HL-60 (cell line): ENCODE results near the gene LRRC7.

Source experiments
- TF ChIP-seq, protein P1 (sequence below): IDR thresholded peaks from 2 replicates; pipeline ENCODE4 v1.6.1; 2012; ENCODE audit warnings: low read depth; ENCODE audit not compliant: insufficient replicate concordance
- TF ChIP-seq, protein P2 (sequence below): IDR thresholded peaks from one replicate; pipeline ENCODE4 v1.5.1; 2011; ENCODE audit warnings: low read length, control low read depth, inconsistent platforms; ENCODE audit not compliant: insufficient read depth

DNA sequence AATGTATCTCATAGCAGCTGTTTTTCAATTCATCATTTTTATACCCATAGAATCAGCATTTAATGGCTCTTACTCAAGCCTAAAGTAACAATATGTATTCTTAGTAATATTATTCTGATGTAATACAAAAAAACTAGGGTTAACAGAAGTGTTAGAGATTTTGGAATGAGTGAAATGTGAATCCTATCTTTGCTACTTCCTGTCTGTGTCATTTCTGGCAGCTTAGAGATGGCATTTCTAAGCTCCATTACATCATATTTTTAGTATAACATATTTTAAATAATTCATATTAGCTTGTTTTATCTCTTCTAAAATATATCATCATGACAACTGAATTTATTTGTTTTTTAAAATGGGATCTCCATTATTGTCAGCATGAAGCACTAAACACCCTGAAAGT, 90.2 kb downstream of the LRRC7 start:
- TF ChIP-seq, protein P1, sequence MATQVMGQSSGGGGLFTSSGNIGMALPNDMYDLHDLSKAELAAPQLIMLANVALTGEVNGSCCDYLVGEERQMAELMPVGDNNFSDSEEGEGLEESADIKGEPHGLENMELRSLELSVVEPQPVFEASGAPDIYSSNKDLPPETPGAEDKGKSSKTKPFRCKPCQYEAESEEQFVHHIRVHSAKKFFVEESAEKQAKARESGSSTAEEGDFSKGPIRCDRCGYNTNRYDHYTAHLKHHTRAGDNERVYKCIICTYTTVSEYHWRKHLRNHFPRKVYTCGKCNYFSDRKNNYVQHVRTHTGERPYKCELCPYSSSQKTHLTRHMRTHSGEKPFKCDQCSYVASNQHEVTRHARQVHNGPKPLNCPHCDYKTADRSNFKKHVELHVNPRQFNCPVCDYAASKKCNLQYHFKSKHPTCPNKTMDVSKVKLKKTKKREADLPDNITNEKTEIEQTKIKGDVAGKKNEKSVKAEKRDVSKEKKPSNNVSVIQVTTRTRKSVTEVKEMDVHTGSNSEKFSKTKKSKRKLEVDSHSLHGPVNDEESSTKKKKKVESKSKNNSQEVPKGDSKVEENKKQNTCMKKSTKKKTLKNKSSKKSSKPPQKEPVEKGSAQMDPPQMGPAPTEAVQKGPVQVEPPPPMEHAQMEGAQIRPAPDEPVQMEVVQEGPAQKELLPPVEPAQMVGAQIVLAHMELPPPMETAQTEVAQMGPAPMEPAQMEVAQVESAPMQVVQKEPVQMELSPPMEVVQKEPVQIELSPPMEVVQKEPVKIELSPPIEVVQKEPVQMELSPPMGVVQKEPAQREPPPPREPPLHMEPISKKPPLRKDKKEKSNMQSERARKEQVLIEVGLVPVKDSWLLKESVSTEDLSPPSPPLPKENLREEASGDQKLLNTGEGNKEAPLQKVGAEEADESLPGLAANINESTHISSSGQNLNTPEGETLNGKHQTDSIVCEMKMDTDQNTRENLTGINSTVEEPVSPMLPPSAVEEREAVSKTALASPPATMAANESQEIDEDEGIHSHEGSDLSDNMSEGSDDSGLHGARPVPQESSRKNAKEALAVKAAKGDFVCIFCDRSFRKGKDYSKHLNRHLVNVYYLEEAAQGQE: no peak
- TF ChIP-seq, protein P2, sequence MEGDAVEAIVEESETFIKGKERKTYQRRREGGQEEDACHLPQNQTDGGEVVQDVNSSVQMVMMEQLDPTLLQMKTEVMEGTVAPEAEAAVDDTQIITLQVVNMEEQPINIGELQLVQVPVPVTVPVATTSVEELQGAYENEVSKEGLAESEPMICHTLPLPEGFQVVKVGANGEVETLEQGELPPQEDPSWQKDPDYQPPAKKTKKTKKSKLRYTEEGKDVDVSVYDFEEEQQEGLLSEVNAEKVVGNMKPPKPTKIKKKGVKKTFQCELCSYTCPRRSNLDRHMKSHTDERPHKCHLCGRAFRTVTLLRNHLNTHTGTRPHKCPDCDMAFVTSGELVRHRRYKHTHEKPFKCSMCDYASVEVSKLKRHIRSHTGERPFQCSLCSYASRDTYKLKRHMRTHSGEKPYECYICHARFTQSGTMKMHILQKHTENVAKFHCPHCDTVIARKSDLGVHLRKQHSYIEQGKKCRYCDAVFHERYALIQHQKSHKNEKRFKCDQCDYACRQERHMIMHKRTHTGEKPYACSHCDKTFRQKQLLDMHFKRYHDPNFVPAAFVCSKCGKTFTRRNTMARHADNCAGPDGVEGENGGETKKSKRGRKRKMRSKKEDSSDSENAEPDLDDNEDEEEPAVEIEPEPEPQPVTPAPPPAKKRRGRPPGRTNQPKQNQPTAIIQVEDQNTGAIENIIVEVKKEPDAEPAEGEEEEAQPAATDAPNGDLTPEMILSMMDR: no peak
